Measurements from ENCODE around the gene TRPC4.

DNA sequence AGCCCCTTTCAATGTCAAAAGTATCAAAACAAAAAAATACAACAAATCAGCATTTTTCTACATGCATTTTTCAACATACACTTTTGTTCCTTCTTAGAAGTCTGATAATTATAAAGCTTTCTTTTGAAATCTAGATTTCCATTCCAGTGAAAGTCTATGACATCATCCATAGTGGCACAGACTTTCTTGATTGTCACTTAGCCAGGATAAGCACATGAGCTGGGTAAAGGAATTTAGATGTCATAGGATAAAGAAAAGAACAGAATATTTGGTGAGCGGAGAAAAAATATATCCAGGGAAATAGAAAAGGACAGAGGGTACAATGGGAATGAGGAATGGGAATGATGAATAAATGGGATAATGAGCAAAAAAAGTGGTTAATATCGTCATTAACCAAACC lies 15.1 kb upstream of the TRPC4 start:
- TF ChIP-seq, protein P1, sequence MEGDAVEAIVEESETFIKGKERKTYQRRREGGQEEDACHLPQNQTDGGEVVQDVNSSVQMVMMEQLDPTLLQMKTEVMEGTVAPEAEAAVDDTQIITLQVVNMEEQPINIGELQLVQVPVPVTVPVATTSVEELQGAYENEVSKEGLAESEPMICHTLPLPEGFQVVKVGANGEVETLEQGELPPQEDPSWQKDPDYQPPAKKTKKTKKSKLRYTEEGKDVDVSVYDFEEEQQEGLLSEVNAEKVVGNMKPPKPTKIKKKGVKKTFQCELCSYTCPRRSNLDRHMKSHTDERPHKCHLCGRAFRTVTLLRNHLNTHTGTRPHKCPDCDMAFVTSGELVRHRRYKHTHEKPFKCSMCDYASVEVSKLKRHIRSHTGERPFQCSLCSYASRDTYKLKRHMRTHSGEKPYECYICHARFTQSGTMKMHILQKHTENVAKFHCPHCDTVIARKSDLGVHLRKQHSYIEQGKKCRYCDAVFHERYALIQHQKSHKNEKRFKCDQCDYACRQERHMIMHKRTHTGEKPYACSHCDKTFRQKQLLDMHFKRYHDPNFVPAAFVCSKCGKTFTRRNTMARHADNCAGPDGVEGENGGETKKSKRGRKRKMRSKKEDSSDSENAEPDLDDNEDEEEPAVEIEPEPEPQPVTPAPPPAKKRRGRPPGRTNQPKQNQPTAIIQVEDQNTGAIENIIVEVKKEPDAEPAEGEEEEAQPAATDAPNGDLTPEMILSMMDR (IDR thresholded peaks at IDR 0.05): no peak
- TF ChIP-seq POLR2AphosphoS5 (IDR thresholded peaks at IDR 0.05; ENCODE audit: low read depth, low read length): no peak
- no peak for TF ChIP-seq SIN3A (IDR thresholded peaks at IDR 0.05; ENCODE audit: borderline replicate concordance, insufficient read depth, low read depth, low read length)
- TF ChIP-seq, protein P2, sequence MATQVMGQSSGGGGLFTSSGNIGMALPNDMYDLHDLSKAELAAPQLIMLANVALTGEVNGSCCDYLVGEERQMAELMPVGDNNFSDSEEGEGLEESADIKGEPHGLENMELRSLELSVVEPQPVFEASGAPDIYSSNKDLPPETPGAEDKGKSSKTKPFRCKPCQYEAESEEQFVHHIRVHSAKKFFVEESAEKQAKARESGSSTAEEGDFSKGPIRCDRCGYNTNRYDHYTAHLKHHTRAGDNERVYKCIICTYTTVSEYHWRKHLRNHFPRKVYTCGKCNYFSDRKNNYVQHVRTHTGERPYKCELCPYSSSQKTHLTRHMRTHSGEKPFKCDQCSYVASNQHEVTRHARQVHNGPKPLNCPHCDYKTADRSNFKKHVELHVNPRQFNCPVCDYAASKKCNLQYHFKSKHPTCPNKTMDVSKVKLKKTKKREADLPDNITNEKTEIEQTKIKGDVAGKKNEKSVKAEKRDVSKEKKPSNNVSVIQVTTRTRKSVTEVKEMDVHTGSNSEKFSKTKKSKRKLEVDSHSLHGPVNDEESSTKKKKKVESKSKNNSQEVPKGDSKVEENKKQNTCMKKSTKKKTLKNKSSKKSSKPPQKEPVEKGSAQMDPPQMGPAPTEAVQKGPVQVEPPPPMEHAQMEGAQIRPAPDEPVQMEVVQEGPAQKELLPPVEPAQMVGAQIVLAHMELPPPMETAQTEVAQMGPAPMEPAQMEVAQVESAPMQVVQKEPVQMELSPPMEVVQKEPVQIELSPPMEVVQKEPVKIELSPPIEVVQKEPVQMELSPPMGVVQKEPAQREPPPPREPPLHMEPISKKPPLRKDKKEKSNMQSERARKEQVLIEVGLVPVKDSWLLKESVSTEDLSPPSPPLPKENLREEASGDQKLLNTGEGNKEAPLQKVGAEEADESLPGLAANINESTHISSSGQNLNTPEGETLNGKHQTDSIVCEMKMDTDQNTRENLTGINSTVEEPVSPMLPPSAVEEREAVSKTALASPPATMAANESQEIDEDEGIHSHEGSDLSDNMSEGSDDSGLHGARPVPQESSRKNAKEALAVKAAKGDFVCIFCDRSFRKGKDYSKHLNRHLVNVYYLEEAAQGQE (IDR thresholded peaks at IDR 0.05; ENCODE audit: insufficient read depth in 1 of 2, low read depth in 2 of 2, low read length in 1 of 2): no peak
- no peak for TF ChIP-seq TCF7L2 (IDR thresholded peaks at IDR 0.05; ENCODE audit: low read depth, low read length)
